ENCODE data around the gene IL21R.

The IL21R gene

DNA sequence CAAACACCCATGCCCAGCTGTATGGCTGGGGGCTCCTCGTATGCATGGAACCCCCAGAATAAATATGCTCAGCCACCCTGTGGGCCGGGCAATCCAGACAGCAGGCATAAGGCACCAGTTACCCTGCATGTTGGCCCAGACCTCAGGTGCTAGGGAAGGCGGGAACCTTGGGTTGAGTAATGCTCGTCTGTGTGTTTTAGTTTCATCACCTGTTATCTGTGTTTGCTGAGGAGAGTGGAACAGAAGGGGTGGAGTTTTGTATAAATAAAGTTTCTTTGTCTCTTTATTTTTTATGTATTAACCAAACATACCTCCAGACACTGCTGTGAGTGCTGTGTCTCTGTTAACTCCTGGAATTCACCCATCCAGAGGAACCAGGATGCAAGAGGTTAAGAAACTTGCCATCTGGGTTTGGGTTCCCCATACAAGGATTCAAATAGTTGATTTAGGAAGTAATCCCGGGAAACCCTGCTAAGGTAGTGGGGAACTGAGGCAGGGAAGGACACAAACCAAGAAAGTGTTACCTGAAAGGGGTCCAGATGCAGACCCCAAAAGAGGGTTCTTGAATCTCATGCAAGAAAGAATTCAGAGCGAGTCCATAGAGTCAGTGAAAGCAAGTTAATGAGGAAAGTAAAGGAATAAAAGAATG is 37.4 kb upstream of the IL21R start (continued):
- TF ChIP-seq, protein P1, sequence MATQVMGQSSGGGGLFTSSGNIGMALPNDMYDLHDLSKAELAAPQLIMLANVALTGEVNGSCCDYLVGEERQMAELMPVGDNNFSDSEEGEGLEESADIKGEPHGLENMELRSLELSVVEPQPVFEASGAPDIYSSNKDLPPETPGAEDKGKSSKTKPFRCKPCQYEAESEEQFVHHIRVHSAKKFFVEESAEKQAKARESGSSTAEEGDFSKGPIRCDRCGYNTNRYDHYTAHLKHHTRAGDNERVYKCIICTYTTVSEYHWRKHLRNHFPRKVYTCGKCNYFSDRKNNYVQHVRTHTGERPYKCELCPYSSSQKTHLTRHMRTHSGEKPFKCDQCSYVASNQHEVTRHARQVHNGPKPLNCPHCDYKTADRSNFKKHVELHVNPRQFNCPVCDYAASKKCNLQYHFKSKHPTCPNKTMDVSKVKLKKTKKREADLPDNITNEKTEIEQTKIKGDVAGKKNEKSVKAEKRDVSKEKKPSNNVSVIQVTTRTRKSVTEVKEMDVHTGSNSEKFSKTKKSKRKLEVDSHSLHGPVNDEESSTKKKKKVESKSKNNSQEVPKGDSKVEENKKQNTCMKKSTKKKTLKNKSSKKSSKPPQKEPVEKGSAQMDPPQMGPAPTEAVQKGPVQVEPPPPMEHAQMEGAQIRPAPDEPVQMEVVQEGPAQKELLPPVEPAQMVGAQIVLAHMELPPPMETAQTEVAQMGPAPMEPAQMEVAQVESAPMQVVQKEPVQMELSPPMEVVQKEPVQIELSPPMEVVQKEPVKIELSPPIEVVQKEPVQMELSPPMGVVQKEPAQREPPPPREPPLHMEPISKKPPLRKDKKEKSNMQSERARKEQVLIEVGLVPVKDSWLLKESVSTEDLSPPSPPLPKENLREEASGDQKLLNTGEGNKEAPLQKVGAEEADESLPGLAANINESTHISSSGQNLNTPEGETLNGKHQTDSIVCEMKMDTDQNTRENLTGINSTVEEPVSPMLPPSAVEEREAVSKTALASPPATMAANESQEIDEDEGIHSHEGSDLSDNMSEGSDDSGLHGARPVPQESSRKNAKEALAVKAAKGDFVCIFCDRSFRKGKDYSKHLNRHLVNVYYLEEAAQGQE (tag by site-specific recombination; IDR thresholded peaks at IDR 0.05) = no peak
- no peak for TF ChIP-seq WT1 (tag by site-specific recombination; IDR thresholded peaks at IDR 0.05)
- no peak for TF ChIP-seq GLIS1 (tag by site-specific recombination; IDR thresholded peaks at IDR 0.05)
- no peak for TF ChIP-seq ZNF416 (tag by site-specific recombination; IDR thresholded peaks at IDR 0.05)
- TF ChIP-seq HOXA7 (CRISPR knock-in tag; IDR thresholded peaks at IDR 0.05; ENCODE audit: borderline replicate concordance) = no peak
- no peak for TF ChIP-seq TRIM28 (IDR thresholded peaks at IDR 0.05; ENCODE audit: borderline replicate concordance, low read length)
- TF ChIP-seq BCL11A (tag by site-specific recombination; IDR thresholded peaks at IDR 0.05; ENCODE audit: low read depth) = no peak
- TF ChIP-seq, protein P2, sequence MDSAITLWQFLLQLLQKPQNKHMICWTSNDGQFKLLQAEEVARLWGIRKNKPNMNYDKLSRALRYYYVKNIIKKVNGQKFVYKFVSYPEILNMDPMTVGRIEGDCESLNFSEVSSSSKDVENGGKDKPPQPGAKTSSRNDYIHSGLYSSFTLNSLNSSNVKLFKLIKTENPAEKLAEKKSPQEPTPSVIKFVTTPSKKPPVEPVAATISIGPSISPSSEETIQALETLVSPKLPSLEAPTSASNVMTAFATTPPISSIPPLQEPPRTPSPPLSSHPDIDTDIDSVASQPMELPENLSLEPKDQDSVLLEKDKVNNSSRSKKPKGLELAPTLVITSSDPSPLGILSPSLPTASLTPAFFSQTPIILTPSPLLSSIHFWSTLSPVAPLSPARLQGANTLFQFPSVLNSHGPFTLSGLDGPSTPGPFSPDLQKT (IDR thresholded peaks at IDR 0.05; ENCODE audit: borderline replicate concordance, low read depth, low read length) = no peak
- TF ChIP-seq, protein P3, sequence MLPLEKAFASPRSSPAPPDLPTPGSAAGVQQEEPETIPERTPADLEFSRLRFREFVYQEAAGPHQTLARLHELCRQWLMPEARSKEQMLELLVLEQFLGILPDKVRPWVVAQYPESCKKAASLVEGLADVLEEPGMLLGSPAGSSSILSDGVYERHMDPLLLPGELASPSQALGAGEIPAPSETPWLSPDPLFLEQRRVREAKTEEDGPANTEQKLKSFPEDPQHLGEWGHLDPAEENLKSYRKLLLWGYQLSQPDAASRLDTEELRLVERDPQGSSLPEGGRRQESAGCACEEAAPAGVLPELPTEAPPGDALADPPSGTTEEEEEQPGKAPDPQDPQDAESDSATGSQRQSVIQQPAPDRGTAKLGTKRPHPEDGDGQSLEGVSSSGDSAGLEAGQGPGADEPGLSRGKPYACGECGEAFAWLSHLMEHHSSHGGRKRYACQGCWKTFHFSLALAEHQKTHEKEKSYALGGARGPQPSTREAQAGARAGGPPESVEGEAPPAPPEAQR (tag by site-specific recombination; IDR thresholded peaks at IDR 0.05) = no peak
- no peak for TF ChIP-seq ZNF311 (tag by site-specific recombination; IDR thresholded peaks at IDR 0.05; ENCODE audit: borderline replicate concordance)

DNA sequence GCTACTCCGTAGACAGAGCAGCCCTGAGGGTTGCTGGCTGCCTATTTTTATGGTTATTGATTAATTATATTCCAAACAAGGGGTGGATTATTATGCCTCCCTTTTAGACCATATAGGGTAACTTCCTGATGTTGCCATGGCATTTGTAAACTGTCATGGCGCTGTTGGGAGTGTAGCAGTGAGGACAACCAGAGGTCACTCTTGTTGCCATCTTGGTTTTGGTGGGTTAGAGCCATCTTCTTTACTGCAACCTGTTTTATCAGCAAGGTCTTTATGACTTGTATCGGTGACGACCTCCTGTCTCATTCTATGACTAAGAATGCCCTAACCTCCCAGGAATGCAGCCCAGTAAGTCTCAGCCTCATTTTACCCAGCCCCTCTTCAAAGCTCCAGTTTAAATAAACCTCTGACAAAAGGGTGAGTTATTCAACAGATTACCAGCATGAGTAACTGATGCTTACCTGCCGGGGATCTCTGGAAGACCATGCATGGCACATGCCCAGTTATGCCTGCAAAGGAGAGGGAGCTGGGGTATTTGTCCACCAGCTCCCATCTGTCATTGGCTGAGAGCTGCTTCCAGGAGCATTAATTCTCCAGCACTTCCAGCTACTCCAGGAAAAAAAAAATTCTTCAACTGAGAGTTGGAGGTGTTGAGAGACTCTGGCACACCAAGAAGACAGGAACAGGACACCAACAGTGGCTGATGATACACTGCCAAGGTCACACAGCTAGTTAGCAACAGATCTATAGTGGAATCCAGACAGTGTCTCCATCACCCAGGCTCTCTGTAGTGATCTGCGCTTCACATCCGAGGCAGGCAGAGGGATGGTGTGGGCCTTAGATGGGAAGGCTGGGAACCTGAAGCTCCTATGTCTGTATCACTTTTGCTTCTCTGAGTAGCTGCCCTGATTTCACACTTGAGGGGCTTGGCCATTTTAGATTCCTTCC is 36.6 kb upstream of the IL21R start:
- TF ChIP-seq ZNF10 (tag by site-specific recombination; IDR thresholded peaks at IDR 0.05) (no peak), ZNF37A (tag by site-specific recombination; IDR thresholded peaks at IDR 0.05) (peak; percentile 91)
- Histone ChIP-seq H3K4me3 (ENCODE audit: low read depth, low read length) (no peak overlapping the region), H3K27ac (ENCODE audit: extremely low read depth, low read depth, low read length) (no peak overlapping the region), H3K9me3 (ENCODE audit: control insufficient read depth, insufficient read depth, low read depth, low read length) (no peaks in the 10 kb centered on the region), H3K4me1 (ENCODE audit: control insufficient read depth, insufficient read depth, low read length) (no peaks in the 10 kb centered on the region; the same call in 1 of the 2 replicates), H3K36me3 (ENCODE audit: control insufficient read depth in 2 of 2, insufficient read depth in 1 of 2, low read length in 2 of 2) (peaks cover 0 to 8% of the 10 kb centered on the region in 2 experiments; a peak in 1 of 3 replicates)
- ChIA-PET CTCF (interaction anchor here (1.1 to 7.5 kb wide), 3 partner anchors 130 to 212 kb away, joined by 3 to 83 read pairs (median 69); no protein-coding TSS in a partner anchor), POLR2A (no interaction called here)

DNA sequence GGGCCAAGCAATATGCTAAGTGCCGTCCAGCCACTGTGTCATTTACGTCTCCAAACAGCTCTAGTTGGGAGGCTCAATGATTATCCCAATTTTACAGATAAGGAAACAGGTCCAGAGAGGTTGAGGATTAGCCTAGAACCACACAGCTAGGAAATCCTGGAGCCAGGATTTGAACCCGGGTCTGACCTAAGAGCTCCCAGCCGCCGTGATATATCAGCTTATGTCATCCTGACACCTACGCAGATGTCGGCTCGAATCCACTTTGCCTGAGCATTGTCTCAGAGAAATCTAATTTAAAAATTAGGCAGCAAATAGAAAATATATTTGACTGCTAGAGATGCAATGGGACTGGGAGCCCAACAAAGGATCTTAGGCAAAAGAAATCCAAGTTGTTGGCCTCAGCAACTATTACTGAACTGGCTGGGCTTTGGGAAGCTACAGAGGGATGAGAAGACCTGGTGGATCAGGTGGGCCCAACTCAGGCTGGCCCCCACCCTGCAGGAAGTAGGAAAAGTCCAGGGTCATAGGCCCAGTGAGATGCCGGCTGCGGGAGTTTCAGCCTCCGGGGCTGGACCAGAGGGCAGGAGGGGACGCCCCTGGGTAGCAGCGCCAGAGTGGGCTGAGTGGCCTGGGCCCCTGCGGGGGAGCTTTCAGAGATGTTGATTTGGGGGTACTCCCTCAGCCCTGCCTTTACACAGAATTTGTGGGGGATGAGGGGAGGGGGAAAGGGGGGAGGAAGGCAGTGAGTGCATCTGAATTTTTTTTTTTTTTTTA is 35.1 kb upstream of the IL21R start:
- peaks cover 0 to 8% of the 10 kb centered on the region in 2 experiments; a peak in 1 of 3 replicates for H3K36me3 ChIP-seq (ENCODE audit: control insufficient read depth in 2 of 2, insufficient read depth in 1 of 2, low read length in 2 of 2)
- POLR2A ChIA-PET = interaction anchor here (1.4 to 2.0 kb wide), 2 partner anchors 132 to 163 kb away, joined by 3 to 4 read pairs; partner anchors contain the start of gene KDM8
- H3K9me3 ChIP-seq (ENCODE audit: control insufficient read depth, insufficient read depth, low read depth, low read length) = no peaks in the 10 kb centered on the region
- CTCF ChIA-PET = interaction anchor here (0.5 to 7.5 kb wide), 16 partner anchors 12 to 215 kb away, joined by 3 to 83 read pairs (median 4); no protein-coding TSS in a partner anchor
- no peak overlapping the region for H3K4me3 ChIP-seq (ENCODE audit: low read depth, low read length)
- no peaks in the 10 kb centered on the region; the same call in 1 of the 2 replicates for H3K4me1 ChIP-seq (ENCODE audit: control insufficient read depth, insufficient read depth, low read length)
- no peak overlapping the region for H3K27ac ChIP-seq (ENCODE audit: extremely low read depth, low read depth, low read length)
- no peak for TF ChIP-seq KLF8 (tag by site-specific recombination; IDR thresholded peaks at IDR 0.05)
- no peak for TF ChIP-seq TCF7L2 (IDR thresholded peaks at IDR 0.05; ENCODE audit: borderline replicate concordance, low read depth, low read length)
- TF ChIP-seq, protein P4, sequence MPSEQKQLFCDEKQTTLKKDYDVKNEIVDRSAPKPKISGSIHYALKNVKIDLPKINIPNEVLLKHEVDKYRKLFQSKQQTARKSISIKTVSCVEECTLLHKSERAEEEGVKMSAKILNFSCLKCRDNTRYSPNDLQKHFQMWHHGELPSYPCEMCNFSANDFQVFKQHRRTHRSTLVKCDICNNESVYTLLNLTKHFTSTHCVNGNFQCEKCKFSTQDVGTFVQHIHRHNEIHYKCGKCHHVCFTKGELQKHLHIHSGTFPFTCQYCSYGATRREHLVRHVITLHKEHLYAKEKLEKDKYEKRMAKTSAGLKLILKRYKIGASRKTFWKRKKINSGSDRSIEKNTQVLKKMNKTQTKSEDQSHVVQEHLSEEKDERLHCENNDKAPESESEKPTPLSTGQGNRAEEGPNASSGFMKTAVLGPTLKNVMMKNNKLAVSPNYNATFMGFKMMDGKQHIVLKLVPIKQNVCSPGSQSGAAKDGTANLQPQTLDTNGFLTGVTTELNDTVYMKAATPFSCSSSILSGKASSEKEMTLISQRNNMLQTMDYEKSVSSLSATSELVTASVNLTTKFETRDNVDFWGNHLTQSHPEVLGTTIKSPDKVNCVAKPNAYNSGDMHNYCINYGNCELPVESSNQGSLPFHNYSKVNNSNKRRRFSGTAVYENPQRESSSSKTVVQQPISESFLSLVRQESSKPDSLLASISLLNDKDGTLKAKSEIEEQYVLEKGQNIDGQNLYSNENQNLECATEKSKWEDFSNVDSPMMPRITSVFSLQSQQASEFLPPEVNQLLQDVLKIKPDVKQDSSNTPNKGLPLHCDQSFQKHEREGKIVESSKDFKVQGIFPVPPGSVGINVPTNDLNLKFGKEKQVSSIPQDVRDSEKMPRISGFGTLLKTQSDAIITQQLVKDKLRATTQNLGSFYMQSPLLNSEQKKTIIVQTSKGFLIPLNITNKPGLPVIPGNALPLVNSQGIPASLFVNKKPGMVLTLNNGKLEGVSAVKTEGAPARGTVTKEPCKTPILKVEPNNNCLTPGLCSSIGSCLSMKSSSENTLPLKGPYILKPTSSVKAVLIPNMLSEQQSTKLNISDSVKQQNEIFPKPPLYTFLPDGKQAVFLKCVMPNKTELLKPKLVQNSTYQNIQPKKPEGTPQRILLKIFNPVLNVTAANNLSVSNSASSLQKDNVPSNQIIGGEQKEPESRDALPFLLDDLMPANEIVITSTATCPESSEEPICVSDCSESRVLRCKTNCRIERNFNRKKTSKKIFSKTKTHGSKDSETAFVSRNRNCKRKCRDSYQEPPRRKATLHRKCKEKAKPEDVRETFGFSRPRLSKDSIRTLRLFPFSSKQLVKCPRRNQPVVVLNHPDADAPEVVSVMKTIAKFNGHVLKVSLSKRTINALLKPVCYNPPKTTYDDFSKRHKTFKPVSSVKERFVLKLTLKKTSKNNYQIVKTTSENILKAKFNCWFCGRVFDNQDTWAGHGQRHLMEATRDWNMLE (tag by site-specific recombination; conservative IDR thresholded peaks at IDR 0.05; ENCODE audit: low read depth) = no peak

Measured in HEK293 (cell line).